GM18870 (cell line): ENCODE results near the gene EME1.
A peak's percentile ranks its signal among the peaks of the same experiment; 100 is the strongest.
"Not testable (repeated sequence)": the region's sequence is repeated elsewhere in the genome, so short reads cannot be mapped to it uniquely, and the experiment has no call there.

Experiments used
- ATAC-seq: cut with Tn5 transposase; IDR thresholded peaks from one replicate; pipeline ENCODE4 v1.9.1; 2021; ENCODE audit warnings: moderate library complexity; ENCODE audit not compliant: unreplicated experiment

EME1 gene

GRCh38 chr17:50389534-50389933, 16.5 kb downstream of the EME1 start:
- ATAC-seq, result no peak

DNA sequence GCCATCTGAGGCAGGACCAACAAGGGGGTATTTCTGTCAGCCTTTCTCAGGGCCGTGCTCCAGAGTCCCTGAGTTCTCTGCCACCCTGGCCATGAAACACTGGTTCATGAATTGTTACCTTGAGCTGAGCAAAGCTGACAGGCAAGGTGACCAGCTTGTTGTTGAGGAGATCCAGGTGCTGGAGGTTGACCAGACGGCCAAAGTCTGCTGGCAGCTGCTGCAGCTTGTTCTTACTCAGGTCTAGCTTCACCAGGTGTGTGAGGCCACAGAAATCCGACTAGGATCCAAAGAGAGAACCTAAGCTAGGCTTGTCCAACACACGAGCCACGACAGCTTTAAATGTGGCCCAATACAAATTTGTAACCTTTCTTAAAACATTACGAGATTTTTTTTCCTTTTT, 19.6 kb downstream of the EME1 start:
- ATAC-seq, result no peak

DNA sequence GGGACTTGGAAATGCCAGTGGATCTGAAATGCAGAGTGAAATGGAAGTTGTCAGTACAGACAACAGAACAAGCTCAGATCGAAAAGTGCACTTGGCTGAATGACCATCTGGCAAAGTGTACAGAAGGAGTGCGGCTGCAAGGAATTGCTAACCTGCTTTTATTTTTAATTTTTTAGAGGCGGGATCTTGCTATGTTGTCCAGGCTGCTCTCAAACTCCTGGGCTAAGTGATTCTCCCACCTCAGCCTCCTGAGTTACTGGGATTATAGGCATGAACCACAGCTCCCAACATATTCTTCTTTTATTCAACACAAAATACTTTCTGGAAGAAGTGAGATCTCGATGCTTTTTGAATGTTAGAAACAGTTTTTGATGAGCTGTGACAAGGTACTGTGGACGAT, 20.7 kb downstream of the EME1 start:
- ATAC-seq, result no peak

- ATAC-seq, result no peak
These were observed 21.7 kb downstream of the EME1 start for GRCh38 chr17:50394711-50395110.

GRCh38 chr17:50396261-50397110, 23.5 kb downstream of the EME1 start:
- ATAC-seq, result no peak

DNA sequence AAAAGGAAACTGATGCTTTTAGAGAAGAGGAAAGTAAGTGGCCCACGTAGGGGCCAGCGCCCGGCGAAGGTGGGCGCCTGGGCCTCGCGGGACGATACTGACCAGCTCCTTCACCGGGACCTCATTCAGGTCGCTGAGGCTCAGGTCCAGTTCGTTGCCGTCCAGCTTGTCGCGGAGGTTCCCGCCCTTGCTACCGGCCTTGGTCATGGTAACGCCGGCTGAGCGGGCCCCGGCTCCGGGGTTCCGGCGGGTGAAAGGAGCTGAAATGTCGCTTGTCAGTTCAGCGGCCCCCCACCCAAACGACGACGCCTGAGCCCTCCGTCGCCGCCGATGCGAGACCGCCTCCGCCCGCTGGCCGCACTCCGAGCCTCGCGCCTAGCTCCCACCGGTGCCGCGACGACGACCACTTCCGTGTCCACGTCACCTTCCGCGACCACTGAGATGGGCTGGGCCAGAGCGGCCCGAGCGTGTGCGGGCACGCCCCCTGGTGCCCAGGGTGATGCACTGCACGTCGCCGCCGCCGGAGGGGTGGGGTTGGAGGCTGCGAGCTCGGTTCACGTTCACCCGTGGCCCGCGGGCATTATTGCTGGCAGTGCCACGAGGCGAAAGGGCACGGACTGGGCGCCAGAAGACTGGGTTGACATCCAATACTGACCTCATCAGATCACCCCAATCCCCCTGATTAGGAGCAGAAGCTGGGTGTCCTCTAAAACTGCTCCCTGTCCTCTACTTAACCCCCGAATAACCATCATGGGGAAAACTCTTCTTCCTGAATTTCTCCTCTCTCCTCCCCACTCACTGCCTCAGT, 24.3 kb downstream of the EME1 start, which contains the start of gene LRRC59:
TSS of gene LRRC59 (minus strand) at position 413 of the 808 bp plus-strand sequence. CDS start at position 207, 206 bp downstream.
- ATAC-seq, result peak; percentile 73

- ATAC-seq, result no peak
These were observed 24.9 kb downstream of the EME1 start for GRCh38 chr17:50397919-50398285.

GRCh38 chr17:50398672-50399071, 25.6 kb downstream of the EME1 start:
- not testable (repeated sequence) for ATAC-seq

GRCh38 chr17:50399591-50399990, 26.6 kb downstream of the EME1 start:
- ATAC-seq, result not testable (repeated sequence)

GRCh38 chr17:50405351-50405750, 32.3 kb downstream of the EME1 start:
- ATAC-seq, result not testable (repeated sequence)

- ATAC-seq, result no peak
These were observed 33.5 kb downstream of the EME1 start for GRCh38 chr17:50406578-50406977.

- ATAC-seq, result no peak
These were observed 34.9 kb downstream of the EME1 start for GRCh38 chr17:50407921-50408320.

GRCh38 chr17:50412188-50412732, 39.2 kb downstream of the EME1 start:
- no peak for ATAC-seq

GRCh38 chr17:50414808-50415207, 41.8 kb downstream of the EME1 start:
- no peak for ATAC-seq

DNA sequence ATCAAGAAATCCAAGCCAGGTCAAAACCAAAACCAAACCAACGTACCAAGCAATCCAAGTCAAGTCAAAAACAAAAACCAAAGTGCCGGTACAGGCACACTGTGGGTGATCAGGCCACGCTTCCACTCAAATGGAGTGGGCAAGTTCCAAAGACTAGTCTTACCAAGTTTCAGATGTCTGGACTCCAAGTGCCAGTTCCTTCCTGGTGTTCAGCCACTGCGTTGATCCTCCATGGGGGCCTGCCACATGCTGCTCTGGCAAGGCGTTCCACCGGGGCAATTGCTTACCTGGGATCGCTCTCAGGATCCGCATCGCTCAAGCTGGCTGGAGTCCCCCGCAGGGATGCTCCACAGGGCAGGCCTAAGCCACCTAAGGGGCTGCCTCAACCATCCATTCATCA, 46.5 kb downstream of the EME1 start:
- ATAC-seq, result not testable (repeated sequence)

DNA sequence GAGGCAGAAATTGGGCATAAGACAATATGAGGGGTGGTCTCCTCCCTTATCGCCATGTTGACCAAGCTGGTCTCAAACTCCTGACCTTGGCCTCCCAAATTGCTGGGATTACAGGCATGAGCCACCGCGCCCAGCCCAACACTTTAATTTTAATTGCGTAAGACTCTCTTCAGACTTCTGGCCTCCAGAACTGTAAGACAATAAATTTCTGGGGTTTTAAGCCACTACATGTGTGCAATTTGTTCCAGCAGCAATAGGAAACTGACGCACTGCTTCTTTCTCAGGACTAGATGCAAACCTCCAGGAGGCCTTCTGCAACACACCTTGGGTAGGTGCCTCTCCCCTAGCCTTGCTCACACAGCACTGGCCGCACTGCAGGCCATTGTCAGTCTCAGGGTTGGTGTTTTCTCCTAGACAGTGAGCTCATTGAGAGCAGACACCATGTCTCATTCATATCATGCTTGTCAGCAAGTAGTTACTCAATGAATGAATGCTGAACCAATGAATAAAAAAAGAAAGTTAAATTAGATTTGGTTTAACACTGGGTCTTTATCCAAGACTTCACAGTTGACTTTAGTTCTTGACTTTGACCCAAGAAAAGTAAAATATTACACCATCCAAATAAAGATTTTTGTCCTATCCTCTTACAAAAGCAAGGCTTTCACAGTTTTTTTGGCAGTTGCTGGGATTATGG, 47.5 kb downstream of the EME1 start:
- no peak for ATAC-seq

DNA sequence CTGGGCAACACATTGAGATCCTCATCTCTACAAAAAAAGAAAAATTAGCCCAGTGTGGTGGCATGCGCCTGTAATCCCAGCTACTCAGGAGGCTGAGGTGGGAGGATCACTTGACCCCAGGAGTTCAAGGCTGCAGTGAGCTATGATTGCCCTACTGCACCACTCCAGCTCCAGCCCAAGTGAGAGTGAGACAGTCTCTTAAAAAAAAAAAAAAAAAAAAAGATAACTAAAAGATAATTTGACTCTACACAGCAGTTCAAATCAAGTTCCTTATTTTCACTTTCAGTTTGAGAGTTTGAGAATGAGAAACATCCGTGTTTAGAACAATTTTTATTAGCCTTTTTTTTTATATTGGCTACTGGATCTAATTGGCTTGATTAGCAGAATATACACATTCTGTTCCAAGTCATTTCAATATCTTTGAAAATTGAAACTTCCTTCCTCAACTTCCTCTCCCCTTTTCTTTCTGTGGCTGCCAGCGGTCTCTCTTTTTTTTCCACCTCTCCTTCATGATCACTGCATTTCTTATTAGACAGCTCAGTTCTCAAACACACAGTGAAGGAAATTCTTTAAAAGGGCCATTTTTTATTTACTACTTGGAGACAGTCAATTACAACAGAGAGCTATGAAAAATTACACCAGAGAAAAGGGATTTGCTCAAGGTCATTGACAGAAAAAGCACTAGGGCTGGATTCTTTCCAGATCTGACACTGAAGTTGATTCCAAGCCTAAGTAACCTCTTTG, 48.5 kb downstream of the EME1 start:
- ATAC-seq, result no peak

DNA sequence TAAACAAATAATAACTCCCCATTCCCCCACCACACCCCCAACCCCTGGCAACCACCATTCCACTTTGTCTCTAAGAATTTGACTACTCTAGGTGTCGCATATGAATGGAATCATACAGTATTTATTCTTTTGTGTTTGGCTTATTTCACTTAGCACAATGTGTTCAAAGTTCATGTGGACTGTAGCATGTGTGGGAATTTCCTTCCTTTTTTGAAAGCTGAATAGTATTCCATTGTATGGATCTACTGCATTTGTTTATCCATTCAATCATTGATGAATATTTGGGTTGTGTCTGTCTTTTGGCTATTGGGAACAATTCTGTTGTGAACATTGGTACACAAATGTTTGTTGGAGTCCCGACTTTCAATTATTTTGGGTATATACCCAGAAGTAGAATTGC, 49.7 kb downstream of the EME1 start:
- no peak for ATAC-seq

GRCh38 chr17:50423553-50424159, 50.6 kb downstream of the EME1 start:
- ATAC-seq, result no peak
